ENCODE results near the gene GRB2.
"Not testable (repeated sequence)": the region's sequence is repeated elsewhere in the genome, so short reads cannot be mapped to it uniquely, and the experiment has no call there.

GRB2 gene

DNA sequence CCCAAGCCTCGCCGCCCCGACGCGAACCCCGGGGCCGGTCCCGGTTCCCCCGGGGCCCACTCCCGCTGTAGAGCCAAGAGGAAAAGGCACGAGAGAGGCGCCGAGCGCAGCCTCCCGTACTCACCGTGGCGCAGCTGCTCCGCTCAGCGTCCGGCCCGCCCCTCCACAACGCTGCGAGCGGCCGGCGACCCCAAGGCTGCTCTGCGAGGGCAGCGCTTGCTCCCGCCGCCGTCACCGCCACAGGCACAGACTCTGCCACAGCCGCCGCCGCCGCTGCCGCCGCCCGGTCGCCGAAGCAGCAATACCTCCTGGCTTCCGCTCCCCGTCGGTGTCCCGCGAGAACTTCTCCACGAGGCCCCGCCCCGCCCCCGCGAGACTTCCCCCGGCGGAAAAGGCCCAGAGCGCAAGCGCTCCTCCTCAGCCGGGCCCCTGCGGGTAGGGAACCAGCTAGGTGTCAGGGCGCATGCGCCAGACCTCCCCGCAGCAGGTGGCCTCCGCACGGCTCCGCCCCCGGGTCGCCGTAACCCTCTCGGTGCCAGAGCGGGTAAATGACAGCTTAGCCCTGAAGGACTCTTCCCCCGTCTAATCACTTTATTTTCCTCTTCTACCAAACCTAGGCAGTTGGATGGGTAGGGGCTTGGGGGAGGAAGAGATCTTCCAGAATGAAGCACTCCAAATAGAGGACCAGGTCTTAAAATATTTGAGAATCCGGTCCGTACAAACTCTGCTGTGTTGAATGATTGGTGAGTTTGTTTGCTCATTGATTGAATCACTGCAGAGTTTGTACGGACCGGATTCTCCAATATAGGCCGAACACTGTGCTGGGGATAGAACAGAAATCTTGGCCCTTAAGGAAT lies at the start of gene GRB2:
GRB2 (minus strand) TSS at position 314 of the 857 bp plus-strand sequence. CDS start 12,050 bp downstream, outside the sequence.
- DNase-seq, result peak; percentile 100

DNA sequence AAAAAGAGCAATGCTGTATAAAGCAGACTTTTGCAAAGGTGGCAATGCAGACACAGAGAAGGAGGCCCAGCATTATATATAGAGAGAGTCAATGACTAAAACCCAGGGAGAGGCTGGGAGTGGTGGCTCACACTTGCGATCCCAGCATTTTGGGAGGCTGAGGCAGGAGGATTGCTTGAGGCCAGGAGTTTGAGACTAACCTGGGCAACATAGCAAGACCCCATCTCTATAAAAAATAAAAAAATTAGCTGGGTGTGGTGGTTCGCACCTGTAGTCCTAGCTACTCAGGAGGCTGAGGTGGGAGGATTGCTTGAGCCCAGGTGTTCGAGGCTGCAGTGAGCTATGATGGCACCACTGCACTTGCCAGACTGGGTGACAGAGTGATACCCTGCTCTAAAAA lies 49.2 kb upstream of the GRB2 start:
- DNase-seq, result not testable (repeated sequence)

- no peak for DNase-seq
These were observed 48.7 kb upstream of the GRB2 start for GRCh38 chr17:75454193-75454592.

DNA sequence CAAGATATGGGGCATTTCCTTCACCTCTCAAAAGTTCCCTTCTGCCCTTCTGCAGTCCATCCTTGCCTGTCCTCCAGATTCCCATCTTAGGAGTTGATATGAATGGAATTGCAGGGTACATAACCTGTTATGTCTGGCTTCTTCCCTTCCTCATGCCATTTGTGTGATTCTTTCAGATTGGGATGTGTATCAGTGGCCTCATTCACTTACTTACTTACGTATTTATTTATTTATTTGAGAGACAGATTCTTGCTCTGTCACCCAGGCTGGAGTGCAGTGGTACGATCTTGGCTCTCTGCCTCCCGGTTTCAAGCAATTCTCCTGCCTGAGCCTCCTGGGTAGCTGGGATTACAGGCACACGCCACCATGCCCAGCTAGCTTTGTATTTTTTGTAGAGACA lies 44.8 kb upstream of the GRB2 start:
- no peak for DNase-seq

- no peak for DNase-seq
These were observed 42.7 kb upstream of the GRB2 start for GRCh38 chr17:75447951-75448856.

DNA sequence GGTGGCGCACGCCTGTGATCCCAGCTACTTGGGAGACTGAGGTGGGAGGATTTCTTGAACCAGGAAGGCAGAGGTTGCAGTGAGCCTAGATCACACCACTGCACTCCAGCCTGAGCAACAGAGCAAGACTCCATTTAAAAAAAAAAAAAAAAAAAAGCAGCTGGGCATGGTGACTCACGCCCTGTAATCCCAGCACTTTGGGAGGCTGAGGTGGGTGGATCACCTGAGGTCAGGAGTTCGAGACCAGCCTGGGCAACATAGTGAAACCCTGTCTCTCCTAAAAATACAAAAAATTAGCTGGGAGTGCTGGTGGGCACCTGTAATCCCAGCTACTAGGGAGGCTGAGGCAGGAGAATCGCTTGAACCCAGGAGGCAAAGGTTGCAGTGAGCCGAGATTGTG lies 40.4 kb upstream of the GRB2 start:
- not testable (repeated sequence) for DNase-seq

DNA sequence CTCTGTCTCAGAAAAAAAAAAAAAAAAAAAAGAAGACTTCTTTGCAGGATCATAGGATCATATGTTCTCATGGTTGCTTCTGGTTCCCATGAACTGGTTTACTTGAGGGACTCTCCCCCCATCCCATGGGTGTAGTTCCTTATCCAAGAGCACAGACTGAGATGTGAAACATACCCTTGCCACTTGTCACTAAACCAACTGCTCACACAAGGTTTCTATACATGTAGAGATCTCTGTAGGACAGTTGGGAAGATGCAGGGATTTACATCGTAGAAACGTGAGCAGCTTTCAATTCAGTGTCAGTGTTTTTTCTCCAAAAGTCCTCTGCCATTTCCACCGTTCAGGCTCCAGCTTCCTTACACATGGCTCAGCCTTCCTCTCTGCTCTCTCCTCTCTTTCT lies 39.8 kb upstream of the GRB2 start:
- no peak for DNase-seq

DNA sequence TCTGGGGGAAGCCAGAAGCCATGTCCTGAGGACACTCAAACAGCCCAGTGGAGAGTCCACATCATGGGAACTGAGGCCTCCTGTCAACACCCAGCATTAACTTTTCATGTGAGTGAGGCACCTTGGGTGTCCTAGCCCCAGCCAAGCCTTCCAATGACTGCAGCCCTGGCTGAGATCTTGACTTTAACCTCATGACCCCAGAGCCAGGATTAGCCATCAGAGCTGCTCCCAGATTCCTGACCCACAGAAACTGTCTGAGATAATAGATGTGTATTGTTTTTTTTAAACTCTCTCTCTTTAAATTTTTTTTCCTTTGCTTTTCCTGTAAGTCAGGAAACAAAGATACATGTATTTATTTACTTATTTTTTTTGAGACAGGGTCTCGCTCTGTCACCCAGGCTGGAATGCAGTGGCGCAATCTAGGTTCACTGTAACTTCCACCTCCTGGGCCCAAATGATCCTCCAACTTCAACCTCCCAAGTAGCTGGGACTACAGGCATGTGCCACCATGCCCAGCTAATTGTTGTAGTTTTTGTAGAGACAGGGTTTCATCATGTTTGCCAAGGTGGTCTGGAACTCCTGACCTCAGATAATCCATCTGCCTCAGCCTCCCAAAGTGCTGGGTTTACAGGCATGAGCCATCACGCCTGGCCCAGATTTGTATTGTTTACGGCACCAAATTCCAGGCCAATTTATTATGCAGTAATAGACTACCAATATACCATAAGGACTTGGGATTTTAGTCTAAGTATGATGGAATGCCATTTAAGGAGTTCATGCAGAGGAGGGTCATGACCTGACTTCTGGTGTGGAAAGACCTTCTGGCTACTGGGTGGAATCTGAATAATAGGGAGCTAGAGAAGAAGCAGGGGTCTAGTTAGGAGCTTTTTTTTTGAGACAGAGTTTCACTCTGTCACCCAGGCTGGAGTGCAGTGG lies 37.0 kb upstream of the GRB2 start:
- no peak for DNase-seq

DNA sequence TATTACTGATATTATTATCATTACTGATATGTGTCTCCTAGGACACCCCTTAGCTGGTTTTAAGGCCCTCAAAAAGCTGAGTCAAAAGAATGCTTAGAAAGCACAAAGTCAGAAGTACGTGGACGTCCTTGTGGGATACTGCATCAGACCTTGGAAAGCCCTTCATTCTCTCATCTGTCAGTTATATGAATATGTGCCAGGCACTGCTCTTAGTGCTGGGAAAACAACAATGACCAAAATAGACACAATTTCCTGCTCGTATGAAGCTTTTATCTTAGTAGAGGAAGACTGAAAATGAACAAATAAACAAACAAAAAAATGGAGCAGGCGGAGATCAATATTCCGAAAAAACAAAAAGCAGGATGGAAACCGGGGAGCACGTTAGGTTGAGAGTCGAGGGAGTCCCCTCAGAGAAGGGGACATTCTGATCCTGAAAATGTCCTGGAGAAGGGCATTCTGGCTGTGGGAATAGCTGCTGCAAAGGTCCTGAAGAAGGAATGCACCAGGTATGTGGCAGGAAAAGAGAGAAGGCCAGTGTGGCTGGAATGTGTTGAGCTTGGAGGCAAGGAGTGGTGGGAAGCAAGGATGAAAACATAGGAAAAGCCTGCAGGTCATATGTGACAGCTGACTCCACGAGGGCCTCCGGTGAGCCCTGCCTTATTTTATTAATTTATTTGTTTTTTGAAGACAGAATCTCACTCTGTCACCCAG lies 35.4 kb upstream of the GRB2 start:
- DNase-seq, result no peak

DNA sequence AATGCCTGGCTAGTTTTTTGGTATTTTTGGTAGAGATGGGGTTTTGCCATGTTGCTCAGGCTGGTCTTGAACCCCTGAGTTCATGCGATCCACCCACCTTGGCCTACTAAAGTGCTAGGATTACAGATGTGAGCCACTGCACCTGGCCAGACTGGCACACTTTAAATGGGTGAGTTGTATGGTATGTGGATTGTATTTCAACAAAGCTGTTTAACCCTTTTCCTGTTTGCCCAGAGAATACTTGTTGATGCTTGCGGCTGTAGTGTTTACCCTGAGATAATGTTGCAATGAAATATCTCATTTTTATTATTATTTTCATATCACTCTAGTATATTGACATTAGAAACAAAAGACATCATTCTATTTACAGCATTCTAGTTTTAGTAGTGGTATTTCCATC lies 33.8 kb upstream of the GRB2 start:
- DNase-seq, result no peak

DNA sequence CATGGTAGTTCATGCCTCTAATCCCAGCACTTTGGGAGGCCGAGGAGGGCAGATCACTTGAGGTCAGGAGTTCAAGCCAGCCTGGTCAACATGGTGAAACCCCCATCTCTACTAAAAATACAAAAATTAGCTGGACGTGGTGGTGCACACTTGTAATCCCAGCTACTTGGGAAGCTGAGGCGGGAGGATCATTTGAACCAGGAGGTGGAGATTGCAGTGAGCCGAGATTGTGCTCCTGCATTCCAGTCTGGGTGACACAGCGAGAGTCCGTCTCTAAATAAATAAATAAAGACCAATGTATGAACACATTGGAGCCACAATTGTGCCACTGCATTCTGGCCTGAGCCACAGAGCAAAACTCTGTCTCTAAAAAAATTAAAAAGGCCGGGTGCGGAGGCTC lies 31.9 kb upstream of the GRB2 start:
- DNase-seq, result not testable (repeated sequence)

- not testable (repeated sequence) for DNase-seq
These were observed 29.0 kb upstream of the GRB2 start for GRCh38 chr17:75434433-75434832.

GRCh38 chr17:75433218-75433783 lies 27.8 kb upstream of the GRB2 start:
- no peak for DNase-seq

- no peak for DNase-seq
These were observed 24.9 kb upstream of the GRB2 start for GRCh38 chr17:75430159-75430974.

GRCh38 chr17:75428543-75429469 lies 23.3 kb upstream of the GRB2 start:
- no peak for DNase-seq

DNA sequence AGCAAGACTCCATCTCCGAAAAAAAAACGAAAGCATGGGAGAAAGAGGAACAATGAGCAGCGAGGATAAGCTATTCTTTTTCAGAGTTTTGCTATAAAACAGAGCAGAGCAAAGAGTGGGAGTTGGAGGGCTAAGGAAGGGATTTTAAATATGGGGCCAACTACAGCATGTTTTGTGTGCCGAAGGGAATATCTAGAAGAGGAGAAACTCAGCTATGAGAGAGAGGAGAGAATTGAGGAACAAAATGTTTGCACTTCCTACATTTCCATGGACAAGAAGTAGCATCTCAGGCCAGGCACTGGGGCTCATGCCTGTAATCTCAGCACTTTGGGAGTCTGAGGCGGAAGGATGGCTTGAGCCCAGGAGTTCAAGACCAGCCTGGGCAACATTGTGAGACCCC lies 13.1 kb upstream of the GRB2 start:
- no peak for DNase-seq

DNA sequence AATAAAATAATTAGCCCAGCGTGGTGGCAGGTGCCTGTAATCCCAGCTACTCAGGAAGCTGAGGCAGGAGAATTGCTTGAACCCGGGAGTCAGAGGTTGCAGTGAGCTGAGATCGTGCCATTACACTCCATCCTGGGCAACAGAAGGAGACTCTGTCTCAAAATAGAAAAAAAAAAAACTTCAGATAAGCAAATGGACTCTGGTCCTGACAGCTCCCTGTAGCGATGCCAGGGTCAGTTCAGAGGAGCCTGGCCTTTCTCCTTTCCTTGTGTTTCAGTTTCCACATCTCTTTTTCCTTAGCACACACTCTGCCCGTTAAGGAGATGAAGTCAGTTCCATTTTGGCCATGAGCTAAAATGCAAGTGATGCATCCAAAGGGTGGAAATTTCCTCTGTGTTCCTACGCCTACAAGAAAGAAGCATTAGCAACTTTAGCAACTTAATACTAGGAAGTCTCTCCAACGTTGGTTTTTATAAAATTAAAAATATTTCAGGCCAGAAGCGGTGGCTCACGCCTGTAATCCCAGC lies 11.6 kb upstream of the GRB2 start:
- no peak for DNase-seq

GRCh38 chr17:75416006-75416405 lies 10.5 kb upstream of the GRB2 start:
- no peak for DNase-seq

DNA sequence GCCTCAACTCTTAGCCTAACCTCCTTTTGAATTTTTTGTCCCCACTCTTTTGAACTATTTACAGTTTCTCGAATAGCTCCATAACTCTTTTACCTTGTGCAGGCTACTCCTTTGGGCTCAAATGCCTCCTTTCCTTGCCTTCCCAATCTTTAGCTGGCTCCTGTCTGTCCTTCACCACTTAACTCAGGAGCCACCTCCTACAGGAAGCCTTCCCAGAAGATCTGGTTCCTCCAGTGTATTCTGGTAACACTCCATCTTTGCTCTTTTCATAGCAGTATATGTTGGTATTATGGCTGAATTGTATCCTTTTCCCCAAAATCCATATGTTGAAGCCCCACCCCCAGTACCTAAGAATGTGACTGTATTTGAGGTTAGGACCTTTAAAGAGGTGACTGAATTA lies 9.0 kb upstream of the GRB2 start:
- no peak for DNase-seq

Measured in stimulated activated CD4-positive, alpha-beta T cell treated with anti-CD3 and anti-CD28 coated beads, Interleukin-4, amount 100 ng/mL, for 1 hour (primary cell).